Mucosa of stomach (tissue), 1 donor: Measurements from ENCODE around the gene CKAP4.
A peak's percentile ranks its signal among the peaks of the same experiment; 100 is the strongest.

Experiments
- H3K27me3 ChIP-seq: one replicate; pipeline ENCODE4 v1.7.0; 2013; ENCODE audit warnings: mild to moderate bottlenecking, low read length; ENCODE audit not compliant: control insufficient read depth, insufficient read depth
- H3K36me3 ChIP-seq: one replicate; pipeline ENCODE4 v1.7.0; 2013; ENCODE audit warnings: low read length; ENCODE audit not compliant: control insufficient read depth, insufficient read depth
- H3K4me1 ChIP-seq: one replicate; pipeline ENCODE4 v1.7.0; 2013; ENCODE audit warnings: mild to moderate bottlenecking, low read length; ENCODE audit not compliant: control insufficient read depth, insufficient read depth
- H3K4me3 ChIP-seq: one replicate; pipeline ENCODE4 v1.7.0; 2013; ENCODE audit warnings: low read length
- H3K9ac ChIP-seq: one replicate; pipeline ENCODE4 v1.7.0; 2013; ENCODE audit warnings: mild to moderate bottlenecking, low read length, moderate library complexity
- H3K9me3 ChIP-seq: one replicate; pipeline ENCODE4 v1.7.0; 2013; ENCODE audit warnings: mild to moderate bottlenecking, low read length, moderate library complexity; ENCODE audit not compliant: control insufficient read depth
- donor health status: Pancreatic carcinoma.

Gene CKAP4

DNA sequence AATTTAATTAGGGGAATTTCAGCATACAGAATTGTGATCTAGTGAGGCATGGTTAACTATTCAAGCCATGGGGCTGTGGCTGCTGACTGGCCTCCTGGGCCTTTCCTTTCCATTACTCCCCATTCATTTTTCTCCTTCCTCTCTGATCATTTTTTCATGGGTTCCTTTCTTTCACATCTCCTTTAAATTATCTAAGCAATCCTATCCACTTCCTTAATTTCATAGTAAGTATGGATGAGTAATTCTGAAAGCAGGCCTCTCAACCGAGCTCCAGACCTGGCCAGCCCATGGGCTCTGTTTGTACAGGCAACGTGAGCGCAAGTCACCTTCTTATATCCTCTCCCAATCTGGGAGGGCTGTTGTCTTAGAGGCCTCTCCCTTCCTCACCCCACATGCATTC lies 13.4 kb downstream of the CKAP4 start:
- Histone ChIP-seq H3K36me3 (peaks cover 6% of the 10 kb centered on the region), H3K27me3 (no peaks in the 10 kb centered on the region), H3K4me1 (no peaks in the 10 kb centered on the region), H3K9me3 (no peaks in the 10 kb centered on the region), H3K9ac (no peak overlapping the region), H3K4me3 (no peak overlapping the region)

DNA sequence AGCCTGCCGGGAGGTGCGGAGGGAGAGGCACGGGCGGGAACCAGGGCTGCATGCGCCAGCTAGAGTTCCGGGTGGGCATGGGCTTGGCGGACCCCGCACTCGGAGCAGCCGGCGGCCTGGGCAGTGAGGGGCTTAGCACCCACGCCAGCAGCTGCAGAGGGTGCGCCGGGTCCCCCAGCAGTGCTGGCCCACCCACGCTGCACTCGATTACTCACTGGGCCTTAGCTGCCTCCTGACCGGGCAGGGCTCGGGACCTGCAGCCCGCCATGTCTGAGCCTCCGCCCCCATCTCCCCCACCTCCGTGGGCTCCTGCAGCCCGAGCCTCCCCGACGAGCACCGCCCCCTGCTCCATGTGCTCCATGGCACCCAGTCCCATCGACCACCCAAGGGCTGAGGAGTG lies 14.8 kb downstream of the CKAP4 start:
- Histone ChIP-seq H3K36me3 (no peaks in the 10 kb centered on the region), H3K9me3 (no peaks in the 10 kb centered on the region), H3K4me3 (no peak overlapping the region), H3K9ac (no peak overlapping the region), H3K27me3 (no peaks in the 10 kb centered on the region), H3K4me1 (no peaks in the 10 kb centered on the region)

DNA sequence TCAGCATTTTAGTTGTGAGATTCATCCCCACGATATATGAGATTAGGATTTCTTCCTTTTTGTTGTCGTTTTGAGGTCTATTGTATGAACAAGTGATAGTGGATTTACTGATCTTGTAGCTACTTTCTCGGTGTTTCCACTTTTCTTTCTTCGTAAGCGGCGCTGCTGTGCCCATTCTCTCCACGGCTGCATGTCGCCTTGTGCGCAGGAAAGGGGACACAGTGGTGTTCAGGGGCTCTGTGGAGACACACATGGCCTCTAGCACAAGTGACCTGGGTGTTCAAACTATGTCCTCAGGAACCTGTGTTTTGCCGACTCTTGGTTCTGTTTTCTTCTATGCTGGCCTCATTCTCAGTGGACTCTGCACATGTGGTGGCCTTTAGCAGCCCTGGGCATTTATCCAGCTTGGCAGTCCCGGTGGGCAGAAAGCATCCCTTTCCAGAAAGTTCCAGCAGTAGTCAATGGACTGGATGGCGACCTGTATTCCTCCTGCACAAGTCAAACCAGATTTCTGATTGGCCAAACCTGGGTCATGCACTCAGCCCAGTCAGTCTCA lies 18.7 kb downstream of the CKAP4 start:
- no peak overlapping the region for H3K4me3 ChIP-seq
- H3K9me3 ChIP-seq = no peaks in the 10 kb centered on the region
- no peak overlapping the region for H3K9ac ChIP-seq
- H3K27me3 ChIP-seq = no peaks in the 10 kb centered on the region
- H3K36me3 ChIP-seq = no peaks in the 10 kb centered on the region
- peaks cover 13% of the 10 kb centered on the region for H3K4me1 ChIP-seq

DNA sequence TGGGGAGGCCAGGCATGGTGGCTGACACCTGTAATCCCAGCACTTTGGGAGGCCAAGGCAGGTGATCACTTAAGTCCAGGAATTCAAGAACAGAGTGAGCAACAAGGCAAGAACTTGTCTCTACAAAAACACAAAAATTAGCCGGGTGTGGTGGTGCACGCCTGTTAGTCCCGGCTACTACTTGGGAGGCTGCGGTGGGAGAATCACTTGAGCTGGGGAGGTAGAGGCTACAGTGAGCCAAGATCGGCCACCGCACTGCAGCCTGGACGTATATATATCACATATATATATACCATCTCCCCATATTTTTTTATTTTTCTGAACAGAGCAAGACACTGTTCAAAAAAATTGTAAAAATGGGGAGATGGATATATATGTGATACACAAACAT lies 19.5 kb downstream of the CKAP4 start:
- Histone ChIP-seq H3K9me3 (no peaks in the 10 kb centered on the region), H3K9ac (no peak overlapping the region), H3K27me3 (no peaks in the 10 kb centered on the region), H3K4me1 (peaks cover 13% of the 10 kb centered on the region), H3K36me3 (no peaks in the 10 kb centered on the region), H3K4me3 (no peak overlapping the region)

DNA sequence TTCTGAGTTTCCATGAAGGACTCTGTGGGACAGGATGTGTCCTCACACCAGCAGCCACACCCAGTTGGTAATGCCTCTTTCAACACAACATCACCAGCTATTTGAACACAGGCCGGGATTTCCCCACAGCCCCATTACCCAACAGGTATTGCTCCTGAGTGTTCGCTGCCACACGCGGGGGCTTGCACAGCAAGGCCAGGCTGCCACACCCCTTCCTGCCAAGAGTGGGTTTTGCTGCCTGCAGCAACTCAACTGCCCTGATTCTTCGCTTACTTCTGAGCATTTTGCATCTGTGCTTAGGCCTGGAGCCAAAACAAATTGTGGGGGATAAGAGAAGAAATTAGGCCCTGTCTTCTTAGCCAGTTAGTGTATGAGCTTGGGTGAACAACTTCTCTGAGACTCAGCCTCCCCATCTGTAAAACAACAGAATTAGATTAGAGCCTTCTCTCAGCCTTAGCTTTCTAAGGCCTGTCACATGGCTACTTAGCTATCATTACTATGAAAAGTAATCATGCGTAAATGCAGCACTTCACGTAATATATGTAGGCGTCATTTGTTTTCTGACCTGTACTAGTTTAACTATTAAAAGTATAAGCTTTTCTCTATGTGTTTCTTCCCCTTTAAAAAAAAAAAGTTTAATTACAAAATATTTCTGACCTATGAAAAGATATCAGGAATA lies 20.0 kb downstream of the CKAP4 start:
- H3K27me3 ChIP-seq = no peaks in the 10 kb centered on the region
- no peak overlapping the region for H3K4me3 ChIP-seq
- H3K36me3 ChIP-seq = no peaks in the 10 kb centered on the region
- peak overlapping the region; percentile 18 for H3K9ac ChIP-seq
- H3K9me3 ChIP-seq = no peaks in the 10 kb centered on the region
- peaks cover 13% of the 10 kb centered on the region for H3K4me1 ChIP-seq

DNA sequence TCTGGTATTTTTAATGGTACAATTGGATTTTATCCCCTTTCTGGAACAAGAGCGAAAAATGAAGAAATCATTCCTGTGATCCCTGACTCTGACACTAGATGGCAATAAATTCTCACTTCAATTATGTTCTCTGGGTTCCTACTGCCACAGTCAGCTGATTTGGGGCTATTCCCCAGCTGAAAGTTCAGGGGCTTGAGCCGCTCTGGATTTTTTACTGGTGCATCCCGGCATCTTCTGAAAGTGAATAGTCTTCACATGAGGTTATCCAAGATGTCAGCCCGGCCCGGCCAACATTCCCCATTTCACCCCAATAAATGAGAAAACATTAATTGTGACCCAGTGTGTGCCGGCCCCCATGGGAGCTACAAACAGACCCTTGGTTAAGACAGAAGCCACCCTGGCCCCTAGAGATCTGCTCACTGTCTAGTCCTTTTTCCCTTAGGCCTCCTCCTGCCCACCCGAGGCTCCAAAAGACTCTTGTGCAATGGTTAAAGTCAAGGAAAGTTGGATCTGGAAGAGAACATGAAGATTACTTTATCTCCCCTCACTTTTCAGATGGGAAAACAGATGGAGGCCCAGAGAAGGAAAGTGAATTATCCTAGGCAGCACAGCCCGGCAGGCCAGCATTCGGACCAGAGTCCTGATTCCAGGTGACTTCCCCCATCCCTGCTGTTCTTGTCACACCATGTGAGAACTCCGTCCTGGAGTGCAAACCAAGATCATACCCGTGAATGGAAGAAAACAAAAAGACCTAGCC lies 20.8 kb downstream of the CKAP4 start:
- Histone ChIP-seq H3K27me3 (no peaks in the 10 kb centered on the region), H3K9me3 (no peaks in the 10 kb centered on the region), H3K4me1 (peaks cover 13% of the 10 kb centered on the region), H3K4me3 (no peak overlapping the region), H3K9ac (peak overlapping the region; percentile 18), H3K36me3 (no peaks in the 10 kb centered on the region)

DNA sequence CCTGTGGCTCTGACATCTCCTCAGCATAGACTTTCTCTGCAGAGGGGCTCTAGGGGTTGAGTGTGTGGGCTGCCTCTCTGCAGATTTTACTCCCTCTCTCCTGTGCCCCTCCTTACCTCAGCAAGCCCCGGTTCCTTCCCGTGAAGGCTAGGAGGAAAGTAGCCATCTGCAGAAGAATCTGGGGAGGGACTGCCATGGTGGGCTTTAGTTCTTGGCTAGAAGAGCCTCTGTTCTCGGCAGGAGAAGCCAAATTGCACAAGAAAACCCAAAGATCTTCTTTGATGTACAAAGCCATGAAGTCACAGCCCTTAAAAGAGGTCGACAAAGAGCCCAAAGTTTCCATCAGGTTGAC lies 23.5 kb downstream of the CKAP4 start:
- H3K4me3 ChIP-seq = no peak overlapping the region
- H3K4me1 ChIP-seq = peaks cover 13% of the 10 kb centered on the region
- H3K9me3 ChIP-seq = no peaks in the 10 kb centered on the region
- no peaks in the 10 kb centered on the region for H3K36me3 ChIP-seq
- H3K9ac ChIP-seq = no peak overlapping the region
- no peaks in the 10 kb centered on the region for H3K27me3 ChIP-seq

DNA sequence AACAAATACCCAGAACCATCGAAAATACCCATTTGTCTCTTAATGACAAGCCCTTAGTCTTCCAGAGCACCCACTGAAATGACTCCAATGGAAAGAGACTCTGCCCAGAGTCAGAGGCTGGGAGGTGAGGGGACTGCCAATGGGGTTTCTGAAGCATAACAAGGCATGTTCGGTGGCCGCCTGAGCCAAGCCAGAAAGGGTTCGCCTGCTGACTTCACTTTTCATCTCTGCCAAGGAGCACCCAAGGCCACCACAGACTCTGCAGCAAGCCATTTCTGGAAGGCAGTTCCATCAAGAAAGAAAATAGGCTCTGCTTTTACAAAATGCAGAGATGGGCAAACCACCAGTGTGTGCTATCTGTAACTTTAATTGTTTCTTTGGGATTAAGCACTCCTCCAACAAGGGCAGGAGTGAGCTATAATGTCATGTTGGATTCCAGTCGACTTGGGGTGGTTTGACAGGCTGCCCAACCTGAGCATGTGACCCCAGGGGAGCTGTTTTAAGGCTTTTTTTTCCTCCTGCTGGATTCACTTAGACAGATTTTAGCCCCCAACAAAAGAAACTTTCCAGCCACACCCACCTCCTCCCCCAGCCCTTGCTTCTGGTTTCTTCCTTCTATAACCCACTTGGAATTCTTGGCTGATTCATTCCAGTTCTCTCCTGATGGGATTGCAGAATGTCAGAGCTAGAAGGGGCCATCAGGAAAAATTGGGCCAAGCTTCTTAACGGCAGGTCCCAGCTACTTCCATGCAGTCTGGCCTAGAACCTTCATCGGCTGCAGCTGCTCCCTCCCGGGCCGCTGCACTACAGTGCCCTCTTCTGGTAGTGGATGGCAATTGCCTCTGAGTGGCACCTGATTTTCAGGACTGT lies 24.1 kb downstream of the CKAP4 start:
- peaks cover 13% of the 10 kb centered on the region for H3K4me1 ChIP-seq
- H3K27me3 ChIP-seq = no peaks in the 10 kb centered on the region
- H3K36me3 ChIP-seq = no peaks in the 10 kb centered on the region
- H3K4me3 ChIP-seq = no peak overlapping the region
- no peak overlapping the region for H3K9ac ChIP-seq
- no peaks in the 10 kb centered on the region for H3K9me3 ChIP-seq

DNA sequence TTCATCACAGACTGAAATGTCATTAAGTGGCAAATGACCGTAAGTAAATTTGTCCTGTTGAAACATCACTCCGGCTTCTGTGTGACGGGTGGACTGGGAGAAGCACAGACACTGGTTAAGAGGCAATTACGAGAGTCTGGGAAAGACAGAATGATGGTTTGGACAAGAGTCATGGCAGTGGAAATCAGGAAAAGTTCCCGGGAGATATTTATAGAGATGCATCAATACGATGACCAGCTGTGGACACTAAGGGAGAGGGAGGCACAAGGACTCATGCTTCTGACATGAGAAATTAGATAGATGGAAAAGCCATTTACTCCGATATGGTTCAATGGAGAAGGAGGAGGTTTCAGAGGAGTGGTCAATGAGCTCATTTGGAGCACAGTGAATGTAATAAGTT lies 27.3 kb downstream of the CKAP4 start:
- Histone ChIP-seq H3K9me3 (no peaks in the 10 kb centered on the region), H3K36me3 (no peaks in the 10 kb centered on the region), H3K27me3 (peaks cover 5% of the 10 kb centered on the region), H3K4me1 (no peaks in the 10 kb centered on the region), H3K4me3 (no peak overlapping the region), H3K9ac (no peak overlapping the region)

DNA sequence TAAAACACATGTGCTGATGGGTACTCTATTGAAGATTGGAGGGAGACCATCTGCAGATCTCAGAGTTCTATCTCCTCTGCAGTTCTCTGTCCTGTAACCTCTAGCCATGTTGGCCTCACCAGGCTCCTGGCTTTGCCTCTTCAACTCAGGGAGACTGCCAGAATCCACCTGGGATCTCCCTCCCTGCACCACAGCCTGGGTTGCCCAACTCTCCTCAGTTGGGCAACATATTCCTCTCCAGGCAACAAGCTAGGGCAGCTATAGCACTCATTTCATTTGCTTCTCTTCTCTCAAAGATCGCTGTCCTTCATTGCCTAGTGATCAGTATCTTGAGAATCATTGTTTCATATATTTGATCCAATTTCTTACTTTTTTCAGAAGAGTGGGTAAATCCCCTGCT lies 28.8 kb downstream of the CKAP4 start:
- H3K4me1 ChIP-seq = no peaks in the 10 kb centered on the region
- no peaks in the 10 kb centered on the region for H3K36me3 ChIP-seq
- peaks cover 11% of the 10 kb centered on the region for H3K27me3 ChIP-seq
- no peaks in the 10 kb centered on the region for H3K9me3 ChIP-seq
- H3K4me3 ChIP-seq = no peak overlapping the region
- no peak overlapping the region for H3K9ac ChIP-seq

DNA sequence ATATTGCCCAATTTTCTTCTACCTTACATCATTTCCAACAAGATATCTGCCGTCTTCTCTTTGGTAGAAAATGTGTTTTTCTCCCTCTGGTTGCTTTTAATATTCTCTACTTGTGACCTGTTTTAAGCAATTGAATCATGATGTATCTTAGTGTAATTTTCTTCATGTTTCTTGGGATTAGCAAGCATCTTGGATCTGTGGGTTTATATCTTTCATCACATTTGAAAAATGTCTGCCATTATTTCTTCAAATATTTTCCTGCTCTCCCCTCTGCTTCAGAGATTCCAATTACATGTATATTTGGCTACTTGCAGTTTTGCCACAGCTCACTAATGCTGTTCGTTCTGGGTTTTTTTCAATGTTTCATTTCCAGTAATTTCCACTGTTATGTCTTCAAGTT lies 30.1 kb downstream of the CKAP4 start:
- Histone ChIP-seq H3K27me3 (peaks cover 11% of the 10 kb centered on the region), H3K36me3 (no peaks in the 10 kb centered on the region), H3K9me3 (no peaks in the 10 kb centered on the region), H3K9ac (no peak overlapping the region), H3K4me3 (no peak overlapping the region), H3K4me1 (no peaks in the 10 kb centered on the region)

DNA sequence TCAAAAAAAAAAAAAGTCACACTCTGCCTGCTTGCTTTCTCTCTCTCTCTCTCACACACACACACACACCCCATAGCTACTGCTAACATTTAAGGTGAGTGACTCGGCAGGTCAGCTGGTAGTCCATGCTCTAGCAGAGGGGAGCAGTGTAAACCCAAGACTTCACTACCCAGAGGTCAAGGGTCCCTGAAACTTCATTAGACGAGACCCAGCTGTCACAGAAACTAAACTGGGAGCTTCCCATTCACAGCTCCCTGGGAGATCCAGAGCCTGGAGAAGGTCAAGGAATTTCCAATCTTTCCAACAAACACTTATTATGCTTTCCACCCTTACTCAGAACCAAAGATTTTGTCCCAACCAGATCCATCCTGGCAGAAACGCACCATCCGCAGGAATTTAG lies 33.2 kb downstream of the CKAP4 start:
- H3K4me3 ChIP-seq = no peak overlapping the region
- H3K27me3 ChIP-seq = peaks cover 15% of the 10 kb centered on the region
- H3K4me1 ChIP-seq = no peaks in the 10 kb centered on the region
- H3K9me3 ChIP-seq = no peaks in the 10 kb centered on the region
- no peaks in the 10 kb centered on the region for H3K36me3 ChIP-seq
- no peak overlapping the region for H3K9ac ChIP-seq
